GM18951 (cell line): ENCODE measurements around the gene DNER.
"Not testable (repeated sequence)": the region's sequence is repeated elsewhere in the genome, so short reads cannot be mapped to it uniquely, and the experiment has no call there.

Source experiments
- POLR2A ChIP-seq: IDR thresholded peaks from 4 replicates; pipeline ENCODE4 v1.6.1; 2011; ENCODE audit warnings: mild to moderate bottlenecking; ENCODE audit not compliant: insufficient read length, insufficient read depth; ENCODE audit errors: extremely low read depth
- in situ Hi-C: fragments of 300-500 bp; cut with MboI; formaldehyde crosslinking; loops from one replicate; pipeline ENCODE4 v1.12.0; 2022; ENCODE audit warnings: low sequenced_read_pairs, mixed read lengths, inconsistent platforms; ENCODE audit not compliant: unreplicated experiment

Gene DNER

DNA sequence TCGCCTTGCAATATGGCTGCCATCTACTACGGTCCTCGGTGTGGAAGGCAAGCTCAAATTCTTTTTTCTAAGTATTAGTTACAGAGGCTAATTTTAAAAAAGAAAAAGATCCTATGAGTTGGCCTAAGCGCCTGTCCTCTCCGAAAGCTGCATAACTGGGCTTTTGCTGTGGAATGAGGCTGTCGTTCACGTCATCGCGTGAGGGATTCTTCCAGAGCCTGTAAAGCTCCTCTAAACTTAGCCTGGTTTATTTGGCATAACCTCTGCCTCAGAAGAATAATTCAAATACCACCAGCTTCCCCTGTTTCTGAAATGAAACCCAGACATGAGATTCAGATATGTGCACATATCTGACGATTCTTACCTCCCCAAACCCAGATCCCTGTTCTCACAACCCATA is 187.4 kb downstream of the DNER start:
- in situ Hi-C loops = no loop called here
- TF ChIP-seq POLR2A = no peak

GRCh38 chr2:229524799-229525198 is 189.6 kb downstream of the DNER start:
- TF ChIP-seq POLR2A = no peak
- in situ Hi-C loops = no loop called here

- in situ Hi-C loops = no loop called here
- no peak for TF ChIP-seq POLR2A
Observed at GRCh38 chr2:229523663-229524062, 190.7 kb downstream of the DNER start.

GRCh38 chr2:229521576-229521975 is 192.8 kb downstream of the DNER start:
- in situ Hi-C loops = no loop called here
- no peak for TF ChIP-seq POLR2A

DNA sequence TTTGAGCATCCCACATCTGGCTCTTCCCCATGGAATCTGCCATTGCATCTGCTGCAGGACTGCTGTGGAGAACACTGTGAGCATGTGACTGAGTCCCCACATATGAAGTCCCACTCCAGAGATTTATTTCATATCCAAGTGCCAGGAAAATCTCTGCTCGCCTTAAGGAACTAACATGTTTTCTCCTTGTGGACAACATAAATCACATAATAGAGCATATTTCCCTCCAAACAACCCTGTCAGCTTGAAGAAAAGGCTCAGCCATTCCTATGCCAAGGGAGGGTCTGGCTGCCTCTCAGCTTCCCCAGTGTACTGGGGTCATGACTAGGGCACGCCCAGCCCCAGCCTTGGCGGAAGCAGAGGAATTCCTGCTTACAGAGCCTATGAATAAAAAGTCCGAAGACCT is 193.7 kb downstream of the DNER start:
- TF ChIP-seq POLR2A = no peak
- in situ Hi-C loops = no loop called here

GRCh38 chr2:229519655-229520430 is 194.5 kb downstream of the DNER start:
- in situ Hi-C loops = no loop called here
- no peak for TF ChIP-seq POLR2A

- no peak for TF ChIP-seq POLR2A
- in situ Hi-C loops = no loop called here
Observed at GRCh38 chr2:229514273-229514895, 200.0 kb downstream of the DNER start.

- TF ChIP-seq POLR2A = no peak
- in situ Hi-C loops = no loop called here
Observed at GRCh38 chr2:229511524-229511923, 202.8 kb downstream of the DNER start.

DNA sequence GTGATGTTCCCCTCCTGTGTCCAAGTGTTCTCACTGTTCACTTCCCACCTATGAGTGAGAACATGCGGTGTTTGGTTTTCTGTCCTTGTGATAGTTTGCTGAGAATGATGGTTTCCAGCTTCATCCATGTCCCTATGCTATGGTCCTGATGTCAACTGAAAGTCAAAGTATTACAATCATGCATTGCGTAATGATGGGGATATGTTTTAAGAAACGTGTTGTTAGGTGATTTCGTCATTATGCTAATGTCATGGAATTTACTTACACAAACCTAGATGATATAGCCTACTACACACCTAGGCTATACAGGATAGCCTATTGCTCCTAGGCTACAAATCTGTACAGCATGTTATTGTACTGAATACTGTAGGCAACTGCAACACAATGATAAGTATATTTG is 207.7 kb downstream of the DNER start:
- in situ Hi-C loops = not testable (repeated sequence)

GRCh38 chr2:229501051-229501794 is 213.1 kb downstream of the DNER start:
- TF ChIP-seq POLR2A = no peak
- in situ Hi-C loops = no loop called here

GRCh38 chr2:229492034-229492433 is 222.3 kb downstream of the DNER start:
- in situ Hi-C loops = no loop called here
- no peak for TF ChIP-seq POLR2A

DNA sequence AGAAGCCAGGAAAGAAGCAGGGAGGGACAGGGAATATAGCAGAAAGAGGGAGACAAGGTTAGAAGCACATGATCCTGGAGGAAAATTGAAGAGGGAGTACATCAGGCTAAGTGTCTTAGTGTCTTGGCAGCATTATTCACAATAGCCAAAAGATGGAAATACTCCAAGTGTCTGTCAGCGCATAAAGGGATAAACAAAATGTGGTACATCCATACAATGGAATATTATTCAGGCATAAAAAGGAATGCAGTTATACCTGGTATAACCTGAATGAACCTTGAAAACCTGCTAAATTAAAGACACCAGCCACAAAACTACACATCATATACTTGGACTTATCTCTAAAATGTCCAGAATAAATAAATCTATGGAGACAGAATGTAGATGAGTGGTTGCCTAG is 224.2 kb downstream of the DNER start:
- in situ Hi-C loops = no loop called here
- no peak for TF ChIP-seq POLR2A

DNA sequence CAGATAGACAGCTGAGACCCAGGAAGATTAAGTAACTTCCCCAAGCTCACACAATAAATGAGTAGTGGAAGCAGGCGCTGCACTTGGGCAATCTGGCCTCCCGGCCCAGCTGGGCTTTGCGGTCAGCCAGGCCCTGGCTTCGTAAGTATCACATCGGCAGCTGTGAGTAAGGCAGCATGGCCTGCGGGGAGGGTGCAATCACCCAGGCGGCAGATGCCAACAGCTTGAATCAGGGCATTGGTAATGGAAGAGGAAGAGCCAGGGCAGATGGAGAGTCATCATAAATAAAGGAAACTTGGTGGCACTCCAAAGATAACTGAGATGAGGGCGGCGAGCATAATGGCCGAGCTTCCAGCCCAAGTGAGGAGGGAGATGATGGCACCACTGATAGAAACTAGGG is 225.3 kb downstream of the DNER start:
- in situ Hi-C loops = no loop called here
- no peak for TF ChIP-seq POLR2A

DNA sequence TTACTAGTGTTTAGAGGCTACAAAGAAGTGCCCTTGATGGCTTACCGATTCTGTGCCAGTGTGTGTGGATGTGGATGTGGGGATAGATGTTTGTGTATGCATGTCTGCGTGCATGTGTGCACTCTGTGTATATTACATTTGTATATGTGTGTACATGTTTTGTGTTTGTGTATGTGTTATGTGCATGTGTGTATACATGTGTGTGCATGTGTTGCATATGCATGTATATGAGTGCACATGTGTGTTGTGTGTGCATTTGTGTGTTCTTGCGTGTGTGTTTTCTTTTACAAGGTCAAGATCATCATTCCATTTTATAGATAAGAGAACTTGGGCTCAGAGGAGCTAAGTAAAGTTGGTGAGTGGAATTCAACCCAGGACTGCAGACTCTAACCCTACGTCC is 226.1 kb downstream of the DNER start:
- in situ Hi-C loops = no loop called here
- TF ChIP-seq POLR2A = no peak
